ENCODE measurements around the gene INS.
A peak's percentile ranks its signal among the peaks of the same experiment; 100 is the strongest.

INS gene

DNA sequence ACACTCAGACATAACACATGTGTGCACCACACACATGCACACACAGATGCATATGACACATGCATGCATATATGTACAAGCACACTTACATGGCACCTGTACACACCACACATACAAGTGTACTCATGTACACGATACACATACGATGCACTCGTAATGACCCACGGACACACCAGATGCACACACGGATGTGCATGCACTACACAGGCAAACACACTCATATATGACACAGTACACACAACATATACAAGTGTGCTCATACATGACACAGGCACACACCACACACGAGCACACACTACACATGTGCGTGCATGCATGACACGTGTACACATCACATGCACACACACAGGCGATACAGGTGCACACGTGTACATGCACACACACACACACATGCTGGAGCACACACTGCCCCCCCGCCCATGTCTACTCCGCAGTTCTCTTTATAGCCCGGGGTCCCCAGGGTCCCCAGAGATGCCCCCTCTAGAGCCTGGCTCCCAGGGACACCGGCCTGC lies 15.4 kb upstream of the INS start:
- no peaks in the 10 kb centered on the region for H3K36me3 ChIP-seq
- no peak for TF ChIP-seq Cebpa-rat (IDR thresholded peaks at IDR 0.05)
- no peak overlapping the region for H3K9ac ChIP-seq
- H3K4me1 ChIP-seq: peaks cover 30% of the 10 kb centered on the region
- peaks cover 14% of the 10 kb centered on the region; the same call in 1 of the 2 replicates for H3K27me3 ChIP-seq
- no peaks in the 10 kb centered on the region for H3K9me3 ChIP-seq
- H3K27ac ChIP-seq: no peak overlapping the region
- H3K4me3 ChIP-seq: no peak overlapping the region
- H4K20me1 ChIP-seq: peaks cover 12% of the 10 kb centered on the region; the same call in 1 of the 2 replicates
- H3K4me2 ChIP-seq: no peak overlapping the region

DNA sequence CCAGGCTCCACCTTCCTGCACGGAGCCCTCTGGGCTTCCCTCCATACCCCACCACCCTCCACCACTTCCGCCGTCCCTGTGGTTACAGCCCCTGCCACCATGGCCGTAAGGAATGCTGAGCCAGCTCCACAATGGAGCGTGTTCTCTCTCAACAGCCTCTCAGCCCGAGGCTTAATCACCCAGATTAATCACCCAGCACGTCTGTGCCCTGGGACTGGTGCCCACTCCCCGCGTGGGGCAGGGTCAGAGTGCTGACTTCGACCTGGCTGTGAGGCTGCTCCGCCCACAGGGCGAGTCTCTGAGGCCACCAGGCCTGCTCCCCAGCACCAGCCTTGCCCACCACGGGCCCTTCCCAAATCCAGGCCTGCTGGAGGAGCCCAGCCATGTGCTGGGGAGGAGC lies 14.7 kb upstream of the INS start:
- Histone ChIP-seq H3K4me3 (no peak overlapping the region), H3K4me1 (peaks cover 22% of the 10 kb centered on the region), H3K9ac (no peak overlapping the region), H3K4me2 (no peak overlapping the region), H3K27ac (no peak overlapping the region), H3K9me3 (no peaks in the 10 kb centered on the region), H4K20me1 (peaks cover 12% of the 10 kb centered on the region; the same call in 1 of the 2 replicates), H3K27me3 (peaks cover 20% of the 10 kb centered on the region; the same call in 1 of the 2 replicates), H3K36me3 (no peaks in the 10 kb centered on the region)
- TF ChIP-seq Cebpa-rat (IDR thresholded peaks at IDR 0.05): no peak

DNA sequence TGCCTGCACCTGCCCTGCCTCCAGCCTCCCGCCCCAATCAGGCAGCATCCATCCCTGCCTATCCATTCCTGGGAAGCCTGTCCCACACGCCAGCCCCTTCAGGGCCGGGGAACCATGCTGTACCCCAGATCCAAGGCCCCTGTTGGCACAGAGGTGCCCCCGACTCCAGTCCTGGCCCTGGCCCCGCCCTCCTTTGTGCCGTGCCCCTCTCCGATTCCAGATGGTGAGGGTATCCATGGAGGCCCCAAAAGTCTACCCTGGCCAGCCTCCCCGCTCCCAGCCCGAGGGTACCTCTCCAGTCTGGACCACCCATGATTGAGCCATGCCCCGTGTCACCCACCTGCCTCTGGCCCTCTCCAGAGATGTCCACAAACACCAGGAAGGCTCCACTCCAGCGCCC lies 13.4 kb upstream of the INS start:
- H3K9me3 ChIP-seq: no peaks in the 10 kb centered on the region
- H3K36me3 ChIP-seq: no peaks in the 10 kb centered on the region
- no peak for TF ChIP-seq Cebpa-rat (IDR thresholded peaks at IDR 0.05)
- H3K4me3 ChIP-seq: no peak overlapping the region
- peaks cover 26% of the 10 kb centered on the region for H3K27me3 ChIP-seq
- H3K27ac ChIP-seq: no peak overlapping the region
- H4K20me1 ChIP-seq: peaks cover 14% of the 10 kb centered on the region; the same call in 1 of the 2 replicates
- no peak overlapping the region for H3K4me2 ChIP-seq
- H3K9ac ChIP-seq: no peak overlapping the region
- peaks cover 17% of the 10 kb centered on the region for H3K4me1 ChIP-seq

DNA sequence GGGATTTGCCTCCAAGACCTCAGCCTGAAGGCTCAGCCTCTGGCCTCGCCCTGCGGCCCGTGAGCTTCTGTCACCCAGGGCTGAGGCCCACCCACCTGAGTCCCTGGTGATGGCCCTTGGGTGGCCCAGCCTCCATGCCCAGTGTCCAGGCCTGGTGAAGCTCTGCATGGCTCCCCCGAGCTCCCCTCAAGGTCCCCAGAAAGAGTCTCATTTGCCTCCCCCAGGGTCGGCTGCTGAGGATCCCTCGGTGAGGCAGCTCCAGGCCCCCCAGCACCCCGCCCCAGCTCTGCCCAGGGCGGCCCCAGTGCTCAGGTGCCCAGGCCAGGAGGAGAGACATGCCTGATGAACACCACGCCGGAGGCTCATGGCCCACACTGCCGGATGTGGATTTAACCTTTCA lies 12.8 kb upstream of the INS start:
- no peak for TF ChIP-seq Cebpa-rat (IDR thresholded peaks at IDR 0.05)
- no peaks in the 10 kb centered on the region for H3K9me3 ChIP-seq
- no peak overlapping the region for H3K27ac ChIP-seq
- H3K4me3 ChIP-seq: no peak overlapping the region
- peaks cover 15% of the 10 kb centered on the region for H3K4me1 ChIP-seq
- H3K4me2 ChIP-seq: no peak overlapping the region
- no peak overlapping the region for H3K9ac ChIP-seq
- H3K36me3 ChIP-seq: no peaks in the 10 kb centered on the region
- H3K27me3 ChIP-seq: peaks cover 32% of the 10 kb centered on the region
- H4K20me1 ChIP-seq: peaks cover 14% of the 10 kb centered on the region; the same call in 1 of the 2 replicates

DNA sequence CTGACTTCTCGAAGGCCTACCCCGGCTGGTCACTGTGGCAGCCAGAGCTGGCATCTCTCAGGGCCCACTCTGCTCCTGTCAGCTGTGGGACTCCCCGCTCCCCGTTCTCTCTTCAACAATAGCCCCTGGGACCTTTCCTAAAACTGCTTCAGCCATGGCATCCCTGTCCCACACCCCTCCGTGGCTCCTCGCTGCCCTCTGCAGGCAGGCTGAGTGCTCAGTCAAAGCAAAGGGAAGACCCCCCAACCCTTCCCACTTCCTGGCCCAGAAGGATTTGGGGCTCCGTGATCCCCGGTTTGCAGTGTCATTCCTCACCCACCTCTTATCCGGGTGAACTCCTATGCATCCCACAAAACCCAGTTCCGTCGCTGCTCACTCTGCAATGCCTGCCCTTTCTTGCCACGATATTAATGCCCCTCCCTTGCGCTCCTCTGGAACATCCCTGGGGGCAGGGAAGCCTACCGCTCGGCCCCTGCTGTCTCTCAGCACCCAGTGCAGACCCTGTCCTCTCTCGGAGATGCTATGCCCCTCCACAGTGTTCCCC lies 12.2 kb upstream of the INS start:
- H3K4me1 ChIP-seq: peaks cover 11% of the 10 kb centered on the region; the same call in 1 of the 2 replicates
- peaks cover 35% of the 10 kb centered on the region for H3K27me3 ChIP-seq
- peaks cover 14% of the 10 kb centered on the region; the same call in 1 of the 2 replicates for H4K20me1 ChIP-seq
- no peak for TF ChIP-seq Cebpa-rat (IDR thresholded peaks at IDR 0.05)
- no peaks in the 10 kb centered on the region for H3K36me3 ChIP-seq
- H3K9me3 ChIP-seq: no peaks in the 10 kb centered on the region
- H3K9ac ChIP-seq: no peak overlapping the region
- H3K4me2 ChIP-seq: no peak overlapping the region
- H3K27ac ChIP-seq: no peak overlapping the region
- H3K4me3 ChIP-seq: no peak overlapping the region

DNA sequence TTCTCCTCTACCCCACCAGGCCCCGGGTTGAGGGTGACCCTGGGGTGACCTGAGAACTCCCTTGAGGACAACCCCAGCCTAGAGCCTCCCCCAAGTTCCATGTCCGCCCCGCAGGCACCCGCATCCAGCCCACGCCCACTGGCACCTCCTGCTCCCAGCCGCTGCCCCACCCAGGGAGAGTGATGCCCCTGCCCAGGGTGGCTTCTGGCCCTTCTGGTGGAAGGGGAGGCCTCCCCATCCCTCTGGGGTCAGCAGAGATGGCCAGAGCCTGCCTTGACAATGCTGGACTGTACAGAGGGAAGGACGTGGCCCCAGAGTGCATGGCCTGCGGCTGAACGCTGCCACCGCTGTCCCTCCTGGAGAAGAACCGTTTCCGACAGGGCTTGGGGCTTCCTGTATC lies 11.7 kb upstream of the INS start:
- Histone ChIP-seq H4K20me1 (peaks cover 19% of the 10 kb centered on the region; the same call in 1 of the 2 replicates), H3K9me3 (no peaks in the 10 kb centered on the region), H3K4me2 (no peak overlapping the region), H3K27ac (no peak overlapping the region), H3K9ac (no peak overlapping the region), H3K4me1 (peaks cover 11% of the 10 kb centered on the region; the same call in 1 of the 2 replicates), H3K36me3 (no peaks in the 10 kb centered on the region), H3K27me3 (peaks cover 41% of the 10 kb centered on the region), H3K4me3 (no peak overlapping the region)
- TF ChIP-seq Cebpa-rat (IDR thresholded peaks at IDR 0.05): no peak

DNA sequence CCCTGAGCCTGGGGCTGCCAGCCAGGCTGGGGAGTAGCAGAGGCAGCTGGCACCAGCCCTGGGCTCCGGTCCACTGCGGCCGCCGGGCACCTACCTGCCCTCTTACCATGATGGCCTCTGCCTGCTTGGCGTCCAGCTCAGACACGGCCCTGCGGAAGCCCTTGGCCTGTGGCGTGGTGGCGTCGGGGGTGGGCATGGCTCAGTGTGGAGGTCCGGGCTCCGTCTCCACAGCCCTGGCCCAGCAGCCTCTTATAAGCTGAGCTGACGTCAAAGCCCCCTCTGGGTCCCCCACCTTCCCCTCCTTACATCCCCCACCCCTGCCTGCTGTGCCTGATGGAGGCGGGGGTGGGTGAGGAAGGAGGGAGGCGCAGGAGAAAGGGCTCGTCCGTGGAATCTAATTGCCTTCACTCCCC lies 10.6 kb upstream of the INS start, which contains the start of gene TH:
Gene TH (minus strand): TSS at position 225 of the 413 bp plus-strand sequence. CDS start 29 bp downstream, at position 196.
- Histone ChIP-seq H3K27ac (no peak within 1 kb of the TSS), H3K4me2 (no peak within 1 kb of the TSS), H3K4me1 (peaks cover 11% of the 10 kb centered on the region; the same call in 1 of the 2 replicates), H3K36me3 (no peaks in the 10 kb centered on the region), H3K4me3 (no peak within 1 kb of the TSS), H3K27me3 (peaks cover 52% of the 10 kb centered on the region), H3K9ac (no peak within 1 kb of the TSS), H4K20me1 (peaks cover 28% of the 10 kb centered on the region; the same call in 1 of the 2 replicates), H3K9me3 (no peaks in the 10 kb centered on the region)
- no peak for TF ChIP-seq Cebpa-rat (IDR thresholded peaks at IDR 0.05)

DNA sequence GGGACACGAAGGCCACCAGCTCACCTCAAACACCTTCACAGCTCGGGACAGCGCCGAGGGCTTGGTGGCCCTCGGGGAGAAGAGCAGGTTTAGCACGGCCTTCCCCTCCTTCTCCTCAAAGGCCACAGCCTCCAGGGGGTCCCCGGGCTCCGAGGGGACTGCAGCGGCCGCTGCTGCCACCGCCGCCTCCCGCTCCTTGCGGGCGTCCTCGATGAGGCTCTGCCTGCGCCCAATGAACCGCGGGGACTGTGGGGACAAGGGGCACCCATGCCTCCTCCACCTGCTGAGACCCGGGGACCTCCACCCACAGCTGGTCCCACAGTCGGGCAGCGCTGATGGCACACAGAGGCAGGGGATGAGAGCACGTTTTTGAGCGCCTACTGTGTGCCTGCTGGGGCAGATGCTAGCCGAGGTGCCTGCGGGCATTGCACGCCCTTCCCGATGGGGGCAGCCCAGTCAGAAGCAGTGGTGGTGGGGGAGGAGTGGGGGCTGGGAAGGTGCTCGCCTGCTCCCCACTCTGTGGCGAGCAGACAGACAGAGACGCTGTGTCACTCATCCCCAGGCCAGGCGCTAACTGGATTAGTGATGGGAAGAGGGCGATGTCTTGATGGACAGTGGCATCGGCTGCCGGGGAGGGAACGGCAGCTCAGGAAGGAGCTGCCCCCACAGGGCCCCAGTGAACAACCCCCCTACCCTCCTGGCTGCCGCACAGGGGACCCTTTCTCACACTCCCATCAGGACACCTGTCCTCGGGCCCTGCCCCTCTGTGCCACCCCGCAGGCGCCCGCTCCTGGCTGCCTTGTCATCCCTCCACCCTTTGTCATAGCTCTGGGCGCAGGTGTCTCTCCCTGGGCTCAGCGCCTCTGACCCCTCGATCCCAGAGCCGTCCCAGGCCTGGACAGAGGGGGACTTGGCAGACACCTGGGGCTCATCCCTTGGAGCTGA lies 8.9 kb upstream of the INS start:
- H3K4me3 ChIP-seq: no peak overlapping the region
- H4K20me1 ChIP-seq: peaks cover 42% of the 10 kb centered on the region; the same call in 1 of the 2 replicates
- peaks cover 18% of the 10 kb centered on the region; the same call in 1 of the 2 replicates for H3K4me1 ChIP-seq
- peaks cover 64% of the 10 kb centered on the region for H3K27me3 ChIP-seq
- TF ChIP-seq Cebpa-rat (IDR thresholded peaks at IDR 0.05): no peak
- no peaks in the 10 kb centered on the region for H3K9me3 ChIP-seq
- H3K27ac ChIP-seq: no peak overlapping the region
- H3K4me2 ChIP-seq: peak overlapping the region; percentile 37
- H3K36me3 ChIP-seq: no peaks in the 10 kb centered on the region
- no peak overlapping the region for H3K9ac ChIP-seq

DNA sequence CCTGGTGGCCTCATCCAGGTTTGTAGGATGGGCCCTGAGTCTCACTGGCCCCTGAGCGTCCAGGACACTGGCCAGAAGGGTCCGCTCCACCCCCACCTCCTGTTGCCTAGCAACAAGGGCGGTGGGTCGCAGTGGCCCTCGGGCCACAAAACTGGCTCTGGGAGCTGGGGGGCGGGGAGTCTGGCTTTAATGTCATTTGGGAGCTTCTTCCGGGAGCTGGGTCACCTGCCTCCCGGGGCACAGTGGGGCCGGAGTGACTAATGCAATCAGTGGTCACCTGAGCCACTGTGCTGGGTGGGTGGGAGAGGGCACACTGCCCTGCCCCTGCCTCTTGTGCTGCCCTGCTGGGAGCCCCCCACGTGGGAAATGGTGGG lies 8.0 kb upstream of the INS start:
- peak overlapping the region; percentile 37; the same call in 1 of the 2 replicates for H3K4me2 ChIP-seq
- peaks cover 46% of the 10 kb centered on the region; the same call in 1 of the 2 replicates for H4K20me1 ChIP-seq
- peaks cover 69% of the 10 kb centered on the region for H3K27me3 ChIP-seq
- H3K27ac ChIP-seq: no peak overlapping the region
- H3K36me3 ChIP-seq: no peaks in the 10 kb centered on the region
- TF ChIP-seq Cebpa-rat (IDR thresholded peaks at IDR 0.05): no peak
- H3K4me1 ChIP-seq: peaks cover 21% of the 10 kb centered on the region; the same call in 1 of the 2 replicates
- H3K4me3 ChIP-seq: no peak overlapping the region
- no peak overlapping the region for H3K9ac ChIP-seq
- H3K9me3 ChIP-seq: no peaks in the 10 kb centered on the region

All from BLaER1 (cell line).